ENCODE measurements around the gene PLAAT4. TPM values are rescaled to one million over a fixed set of nuclear protein-coding genes. Genes with fewer than 3 reads are reported as not detected.

PLAAT4 gene
- total RNA-seq, 2 donors from 2014 or later, result 0.58 TPM; not detected in 1

GRCh38 chr11:63517156-63517555, 19.5 kb upstream of the PLAAT4 start:
- 90 to 93% methylated on average over 2 to 5 of the region's 5 CpGs for WGBS, 2 experiments (ENCODE audit: insufficient coverage in 1 of 2, insufficient read length in 1 of 2)
- Mint-ChIP-seq H3K4me3 (no peak overlapping the region), H3K4me1 (no peaks in the 10 kb centered on the region), H3K36me3 (ENCODE audit: low read depth) (peaks cover 39% of the 10 kb centered on the region), H3K9me3 (peaks cover 34% of the 10 kb centered on the region), H3K27ac (no peak overlapping the region), H3K27me3 (ENCODE audit: insufficient read depth) (no peaks in the 10 kb centered on the region)
- Histone ChIP-seq H3K4me1 (ENCODE audit: control insufficient read depth, insufficient read depth, low read length) (no peaks in the 10 kb centered on the region), H3K9ac (ENCODE audit: extremely low read depth, low read length, poor library complexity, severe bottlenecking) (no peak overlapping the region), H3K36me3 (ENCODE audit: control insufficient read depth, insufficient read depth, low read length) (no peaks in the 10 kb centered on the region), H3K27me3 (ENCODE audit: control insufficient read depth, insufficient read depth, low read length, poor library complexity, severe bottlenecking) (no peaks in the 10 kb centered on the region), H3K27ac (ENCODE audit: low read depth, low read length) (no peak overlapping the region), H3K4me3 (ENCODE audit: low read length) (no peak overlapping the region), H3K9me3 (ENCODE audit: control insufficient read depth, low read length) (peaks cover 27% of the 10 kb centered on the region)
- DNase-seq, result no peak
- TF ChIP-seq CTCF (conservative IDR thresholded peaks at IDR 0.05), result no peak

GRCh38 chr11:63518548-63518947, 18.1 kb upstream of the PLAAT4 start:
- Mint-ChIP-seq H3K27me3 (ENCODE audit: insufficient read depth) (no peaks in the 10 kb centered on the region), H3K27ac (no peak overlapping the region), H3K36me3 (ENCODE audit: low read depth) (peaks cover 40% of the 10 kb centered on the region), H3K4me3 (no peak overlapping the region), H3K4me1 (no peaks in the 10 kb centered on the region), H3K9me3 (peaks cover 44% of the 10 kb centered on the region)
- H3K9ac ChIP-seq (ENCODE audit: extremely low read depth, low read length, poor library complexity, severe bottlenecking), result no peak overlapping the region
- WGBS, 2 experiments (ENCODE audit: insufficient coverage in 1 of 2, insufficient read length in 1 of 2), result 67 to 100% methylated on average over 1 of the region's 1 CpG
- DNase-seq, result no peak
- no peaks in the 10 kb centered on the region for H3K36me3 ChIP-seq (ENCODE audit: control insufficient read depth, insufficient read depth, low read length)
- TF ChIP-seq CTCF (conservative IDR thresholded peaks at IDR 0.05), result no peak
- H3K27me3 ChIP-seq (ENCODE audit: control insufficient read depth, insufficient read depth, low read length, poor library complexity, severe bottlenecking), result no peaks in the 10 kb centered on the region
- H3K4me1 ChIP-seq (ENCODE audit: control insufficient read depth, insufficient read depth, low read length), result no peaks in the 10 kb centered on the region
- H3K9me3 ChIP-seq (ENCODE audit: control insufficient read depth, low read length), result peaks cover 39% of the 10 kb centered on the region
- H3K27ac ChIP-seq (ENCODE audit: low read depth, low read length), result no peak overlapping the region
- H3K4me3 ChIP-seq (ENCODE audit: low read length), result no peak overlapping the region

GRCh38 chr11:63520606-63521170, 15.9 kb upstream of the PLAAT4 start:
- H3K4me3 ChIP-seq (ENCODE audit: low read length), result peak overlapping the region; percentile 61
- H3K4me1 ChIP-seq (ENCODE audit: control insufficient read depth, insufficient read depth, low read length), result no peaks in the 10 kb centered on the region
- Mint-ChIP-seq H3K36me3 (ENCODE audit: low read depth) (peaks cover 44% of the 10 kb centered on the region), H3K4me1 (no peaks in the 10 kb centered on the region), H3K4me3 (no peak overlapping the region), H3K9me3 (peaks cover 62% of the 10 kb centered on the region), H3K27ac (no peak overlapping the region), H3K27me3 (ENCODE audit: insufficient read depth) (no peaks in the 10 kb centered on the region)
- H3K27me3 ChIP-seq (ENCODE audit: control insufficient read depth, insufficient read depth, low read length, poor library complexity, severe bottlenecking), result no peaks in the 10 kb centered on the region
- H3K27ac ChIP-seq (ENCODE audit: low read depth, low read length), result no peak overlapping the region
- no peak for TF ChIP-seq CTCF (conservative IDR thresholded peaks at IDR 0.05)
- WGBS, 2 experiments (ENCODE audit: insufficient coverage in 1 of 2, insufficient read length in 1 of 2), result 92 to 98% methylated on average over 4 to 5 of the region's 5 CpGs
- H3K36me3 ChIP-seq (ENCODE audit: control insufficient read depth, insufficient read depth, low read length), result no peaks in the 10 kb centered on the region
- H3K9me3 ChIP-seq (ENCODE audit: control insufficient read depth, low read length), result peaks cover 52% of the 10 kb centered on the region
- no peak for DNase-seq
- H3K9ac ChIP-seq (ENCODE audit: extremely low read depth, low read length, poor library complexity, severe bottlenecking), result no peak overlapping the region
